OCI-LY1 (cell line): Measurements from ENCODE around the gene E2F1.

Experiments used
- H2AFZ ChIP-seq: fragments of 200-600 bp; sonication (generic), shearing (Covaris generic); 2 replicates; pipeline ENCODE4 v1.6.0; 2014; ENCODE audit warnings: antibody characterized with exemption, mild to moderate bottlenecking, low read length
- H3F3A ChIP-seq: fragments of 200-600 bp; sonication (generic), shearing (Covaris generic); 2 replicates; pipeline ENCODE4 v1.6.0; 2014; ENCODE audit warnings: mild to moderate bottlenecking, antibody characterized with exemption, low read length, moderate library complexity; ENCODE audit not compliant: insufficient read depth
- H3K27ac ChIP-seq: fragments of 200-600 bp; sonication (generic); 2 replicates; pipeline ENCODE4 v1.5.1; 2014; ENCODE audit warnings: low read length, mixed run types, mild to moderate bottlenecking, low read depth; ENCODE audit not compliant: poor library complexity, severe bottlenecking
- H3K27me3 ChIP-seq: fragments of 200-600 bp; sonication (generic); 2 replicates; pipeline ENCODE4 v1.6.0; 2014; ENCODE audit warnings: antibody characterized with exemption, mild to moderate bottlenecking, low read length, moderate library complexity; ENCODE audit not compliant: insufficient read depth
- H3K36me3 ChIP-seq: fragments of 200-600 bp; sonication (generic); 2 replicates; pipeline ENCODE4 v1.6.1; 2014; ENCODE audit warnings: mild to moderate bottlenecking, antibody characterized with exemption, low read length, moderate library complexity, mixed read lengths; ENCODE audit not compliant: insufficient read depth
- H3K4me1 ChIP-seq: fragments of 200-600 bp; sonication (generic); 2 replicates; pipeline ENCODE4 v1.5.1; 2014; ENCODE audit warnings: mild to moderate bottlenecking, low read length, moderate library complexity; ENCODE audit not compliant: insufficient read depth, severe bottlenecking
- H3K4me2 ChIP-seq: fragments of 200-600 bp; sonication (generic), shearing (Covaris generic); 2 replicates; pipeline ENCODE4 v1.6.1; 2014; ENCODE audit warnings: low read length
- H3K4me3 ChIP-seq: fragments of 200-600 bp; sonication (generic); 2 replicates; pipeline ENCODE4 v1.5.1; 2014; ENCODE audit warnings: low read length, low read depth, mild to moderate bottlenecking, mixed read lengths; ENCODE audit not compliant: poor library complexity, severe bottlenecking
- H3K79me2 ChIP-seq: fragments of 200-600 bp; shearing (Covaris generic); 2 replicates; pipeline ENCODE4 v1.6.1; 2016; ENCODE audit warnings: mixed run types, low read length, mixed read lengths; ENCODE audit not compliant: insufficient read depth
- H3K9ac ChIP-seq: fragments of 200-600 bp; sonication (generic), shearing (Covaris generic); 2 replicates; pipeline ENCODE4 v1.6.1; 2014; ENCODE audit warnings: mild to moderate bottlenecking, low read length, mixed read lengths
- H3K9me2 ChIP-seq: fragments of 200-600 bp; sonication (generic), shearing (Covaris generic); 2 replicates; pipeline ENCODE4 v1.6.1; 2014; ENCODE audit warnings: low read depth, mild to moderate bottlenecking, low read length, mixed read lengths
- H3K9me3 ChIP-seq: fragments of 200-600 bp; shearing (Covaris generic); 2 replicates; pipeline ENCODE4 v1.6.1; 2014; ENCODE audit warnings: low read length, mixed read lengths
- H4K20me1 ChIP-seq: fragments of 200-600 bp; sonication (generic), shearing (Covaris generic); 2 replicates; pipeline ENCODE4 v1.6.0; 2016; ENCODE audit warnings: mild to moderate bottlenecking, low read length; ENCODE audit not compliant: insufficient read depth
- CTCF ChIP-seq: fragments of 200-600 bp; sonication (generic), shearing (Covaris generic); IDR thresholded peaks from 2 replicates; pipeline ENCODE4 v1.5.1; 2017; ENCODE audit warnings: mild to moderate bottlenecking, antibody characterized with exemption, low read length, moderate library complexity, mixed read lengths
- EZH2 ChIP-seq: fragments of 200-600 bp; sonication (generic), shearing (Covaris generic); IDR thresholded peaks from 2 replicates; pipeline ENCODE4 v1.8.0; 2017; ENCODE audit warnings: borderline replicate concordance, mixed run types, mild to moderate bottlenecking, antibody characterized with exemption, low read length, moderate library complexity, mixed read lengths

E2F1 gene

GRCh38 chr20:33644313-33645071 lies 41.7 kb downstream of the E2F1 start:
- no peak overlapping the region for H2AFZ ChIP-seq
- H3K9ac ChIP-seq: no peak overlapping the region
- H3K4me2 ChIP-seq: no peak overlapping the region
- peaks cover 6% of the 10 kb centered on the region for H3K4me1 ChIP-seq
- no peak overlapping the region for H3K4me3 ChIP-seq
- TF ChIP-seq CTCF (no peak), EZH2 (no peak)
- H3K27ac ChIP-seq: no peak overlapping the region
- H3F3A ChIP-seq: no peaks in the 10 kb centered on the region
- H3K79me2 ChIP-seq: no peaks in the 10 kb centered on the region
- peaks cover 39% of the 10 kb centered on the region for H3K36me3 ChIP-seq
- H3K27me3 ChIP-seq: no peaks in the 10 kb centered on the region
- no peaks in the 10 kb centered on the region for H3K9me3 ChIP-seq
- H4K20me1 ChIP-seq: no peaks in the 10 kb centered on the region
- no peaks in the 10 kb centered on the region for H3K9me2 ChIP-seq

DNA sequence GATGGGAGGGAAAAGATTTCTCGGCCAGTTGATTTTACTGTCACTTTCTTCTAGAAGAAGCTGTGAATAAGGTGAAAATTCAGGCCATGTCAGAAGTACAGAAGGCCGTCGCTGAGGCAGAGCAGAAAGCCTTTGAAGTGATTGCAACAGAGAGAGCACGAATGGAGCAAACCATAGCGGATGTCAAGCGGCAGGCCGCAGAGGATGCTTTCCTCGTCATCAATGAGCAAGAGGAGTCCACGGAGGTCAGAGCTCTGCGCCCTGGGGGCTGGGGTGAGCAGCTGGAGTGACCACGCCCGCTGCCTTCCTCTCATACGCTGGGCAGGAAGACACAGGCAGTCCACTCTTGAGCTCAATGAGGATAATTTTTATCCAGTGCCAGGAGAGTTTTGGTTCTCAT lies 45.9 kb downstream of the E2F1 start:
- H3K79me2 ChIP-seq: no peaks in the 10 kb centered on the region
- H3K27me3 ChIP-seq: no peaks in the 10 kb centered on the region
- no peak overlapping the region for H3K9ac ChIP-seq
- H3K27ac ChIP-seq: no peak overlapping the region
- H3K9me2 ChIP-seq: no peaks in the 10 kb centered on the region
- peaks cover 53% of the 10 kb centered on the region for H3K36me3 ChIP-seq
- no peaks in the 10 kb centered on the region for H3K4me1 ChIP-seq
- H3K4me3 ChIP-seq: no peak overlapping the region
- TF ChIP-seq CTCF (no peak), EZH2 (no peak)
- no peak overlapping the region for H2AFZ ChIP-seq
- H3K9me3 ChIP-seq: no peaks in the 10 kb centered on the region
- no peak overlapping the region for H3K4me2 ChIP-seq
- H3F3A ChIP-seq: no peaks in the 10 kb centered on the region
- H4K20me1 ChIP-seq: no peaks in the 10 kb centered on the region

DNA sequence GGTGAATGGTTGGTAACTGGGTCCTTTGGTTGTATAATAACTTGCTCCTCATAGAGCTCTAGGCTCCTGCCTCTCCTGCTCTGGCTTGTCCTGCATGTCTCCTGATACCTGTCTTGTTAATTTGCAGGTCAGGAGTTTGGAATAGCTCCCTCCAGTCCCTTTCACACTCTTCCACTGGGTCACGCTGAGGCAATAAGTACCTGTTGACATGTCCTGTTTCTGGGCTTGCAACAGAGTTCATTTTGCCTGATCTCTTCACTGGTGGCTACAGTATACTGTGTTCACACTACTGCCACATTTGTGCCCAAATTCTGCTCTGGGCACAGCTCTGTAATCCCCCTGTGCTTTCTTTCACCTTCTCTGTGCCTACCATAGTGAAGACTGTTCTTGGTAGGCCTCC lies 49.4 kb downstream of the E2F1 start:
- Histone ChIP-seq H3K27ac (no peak overlapping the region), H4K20me1 (no peaks in the 10 kb centered on the region), H3K9ac (no peak overlapping the region), H3F3A (no peaks in the 10 kb centered on the region), H3K4me3 (no peak overlapping the region), H3K79me2 (no peaks in the 10 kb centered on the region), H3K27me3 (no peaks in the 10 kb centered on the region), H2AFZ (no peak overlapping the region), H3K36me3 (peaks cover 37% of the 10 kb centered on the region), H3K9me2 (no peaks in the 10 kb centered on the region), H3K9me3 (no peaks in the 10 kb centered on the region), H3K4me2 (no peak overlapping the region), H3K4me1 (no peaks in the 10 kb centered on the region)
- TF ChIP-seq CTCF (no peak), EZH2 (no peak)
